Femur (tissue), 1 donor: ENCODE results near the gene CITED2.

ENCODE experiments used
- DNase-seq: peaks from one replicate; pipeline ENCODE4 v3.0.0-alpha.2; 2017

The CITED2 gene

DNA sequence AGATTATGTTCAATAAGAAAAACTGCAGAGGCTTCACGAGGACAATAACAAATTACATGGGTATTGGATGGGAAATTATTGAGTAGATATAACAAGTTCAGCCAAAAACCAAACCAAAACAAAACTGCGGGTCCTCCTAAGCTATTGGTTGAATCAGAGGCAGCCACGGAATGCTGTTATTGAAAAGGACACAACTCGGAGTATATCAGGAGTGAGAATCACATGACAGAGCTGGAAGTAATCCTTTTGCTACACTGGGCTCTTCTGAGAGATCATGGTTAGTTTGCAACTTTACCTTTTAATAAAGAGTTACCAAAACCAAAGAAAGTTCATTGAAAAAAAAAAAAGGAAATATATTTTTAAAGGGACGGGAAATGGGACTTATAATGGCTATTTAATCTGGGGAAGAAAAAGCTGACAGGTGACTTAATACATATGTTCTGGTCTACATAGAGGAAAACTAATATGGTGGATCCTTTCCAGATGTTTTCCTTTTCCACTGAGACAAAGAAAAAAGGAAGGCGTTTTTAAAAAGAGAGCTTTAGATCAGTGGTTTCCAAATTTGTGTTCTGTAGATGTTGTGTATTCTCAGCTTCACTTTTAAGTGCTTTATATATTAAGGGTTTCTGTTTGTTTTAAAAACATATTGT lies 6.9 kb upstream of the CITED2 start:
- no peak for DNase-seq

DNA sequence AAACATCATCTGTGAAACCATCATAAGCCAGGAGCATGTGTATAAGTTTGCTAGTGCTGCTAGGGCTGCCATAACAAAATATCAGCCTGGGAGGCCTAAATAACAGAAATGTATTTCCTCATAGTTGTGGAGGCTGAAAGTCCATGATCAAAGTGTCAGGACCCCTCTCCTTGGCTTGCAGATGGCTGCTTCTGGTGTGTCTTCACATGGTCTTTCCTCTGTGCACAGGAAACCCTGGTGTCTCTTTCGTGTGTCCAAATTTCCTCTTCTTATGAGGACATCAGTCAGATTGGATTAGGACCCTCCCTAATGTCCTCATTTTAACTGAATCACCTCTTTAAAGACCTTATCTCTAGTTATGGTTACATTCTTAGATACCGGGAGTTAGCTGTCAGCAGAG lies 6.2 kb upstream of the CITED2 start:
- DNase-seq: no peak

DNA sequence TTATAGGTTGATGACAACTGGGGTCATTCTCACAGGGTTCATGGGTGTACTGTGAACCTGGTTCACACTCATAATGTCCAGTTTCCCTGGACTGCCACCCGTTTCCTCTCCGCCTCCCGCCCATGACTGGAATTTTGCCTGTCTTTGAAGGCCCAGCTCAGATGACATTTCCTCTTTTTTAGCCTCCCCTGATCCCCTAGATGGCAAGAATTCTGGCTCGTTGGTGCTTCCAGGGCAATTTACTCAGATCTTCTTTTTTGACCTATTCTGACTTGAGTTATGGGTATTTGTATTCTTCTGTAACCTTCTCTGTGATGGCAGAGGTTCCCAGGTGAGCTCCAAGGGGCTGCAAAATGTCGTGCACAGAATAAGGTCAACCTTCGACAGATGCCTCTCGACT lies 5.7 kb upstream of the CITED2 start:
- no peak for DNase-seq

DNA sequence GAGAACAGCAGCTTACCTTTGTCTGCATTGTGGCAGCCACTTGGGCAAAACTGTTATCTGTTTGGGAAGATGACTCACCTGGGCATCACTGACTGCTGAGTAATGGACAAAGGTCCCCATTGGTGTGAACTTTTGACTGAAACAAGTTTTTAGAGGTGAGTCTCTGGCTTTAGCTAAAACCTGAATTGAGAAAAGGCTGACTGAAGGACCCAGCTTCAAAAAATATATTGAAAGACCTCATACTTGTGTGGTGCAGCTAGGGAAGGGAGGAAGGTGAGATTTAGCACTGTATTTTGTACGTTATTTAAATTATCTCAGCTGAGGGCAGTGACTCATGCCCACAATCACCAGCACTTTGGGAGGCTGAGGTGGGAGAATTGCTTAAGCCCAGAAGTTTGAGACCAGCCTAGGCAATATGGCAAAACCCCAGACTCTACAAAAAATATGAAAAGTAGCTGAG lies 4.5 kb upstream of the CITED2 start:
- DNase-seq: no peak

DNA sequence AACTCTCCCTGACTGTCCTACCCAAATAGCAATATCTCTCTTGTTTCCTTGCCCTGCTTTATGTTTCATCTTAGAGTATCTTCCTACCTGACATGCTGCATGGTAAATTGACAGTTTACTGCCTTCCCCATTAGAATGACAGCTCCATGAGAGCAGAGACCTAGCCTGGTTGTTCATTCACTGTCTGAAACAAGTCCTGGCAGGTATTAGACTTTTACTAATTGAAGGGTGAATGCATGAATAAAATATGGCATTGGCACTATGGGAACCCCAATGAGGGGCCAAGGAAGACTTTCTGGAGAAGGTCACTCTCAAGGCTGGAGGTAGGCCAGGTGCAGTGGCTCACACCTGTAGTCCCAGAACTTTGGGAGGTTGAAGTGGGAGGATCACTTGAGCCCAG lies 3.8 kb upstream of the CITED2 start:
- DNase-seq: no peak

DNA sequence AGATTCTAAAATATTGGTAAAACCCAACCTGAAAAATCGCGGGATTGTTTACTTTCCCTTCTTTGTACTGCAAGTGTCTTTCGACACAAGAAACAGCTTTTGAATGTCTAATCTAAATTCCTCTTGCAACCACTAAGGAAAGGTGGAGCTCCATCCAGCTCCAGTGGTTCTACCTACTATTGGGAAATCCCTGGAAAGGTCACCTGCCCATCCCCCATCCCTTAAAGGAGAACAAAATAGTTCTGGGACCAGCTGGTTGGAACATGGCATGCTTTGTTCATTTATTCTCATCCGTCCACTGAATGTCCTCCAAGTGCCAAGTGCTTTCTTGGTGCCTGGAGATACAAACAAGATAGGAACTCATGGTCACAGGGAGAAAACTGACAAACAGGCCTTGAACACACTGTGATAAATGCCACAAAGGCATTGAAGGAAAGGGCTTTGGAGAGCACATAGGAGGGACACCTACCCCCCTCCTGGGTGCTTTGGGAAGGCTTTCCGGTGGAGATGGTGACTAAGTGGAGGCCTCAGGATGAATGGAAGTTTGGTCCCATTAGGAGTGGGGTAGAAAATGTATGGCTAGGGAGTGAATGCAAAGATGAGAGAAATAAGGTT lies 2.3 kb upstream of the CITED2 start:
- no peak for DNase-seq

DNA sequence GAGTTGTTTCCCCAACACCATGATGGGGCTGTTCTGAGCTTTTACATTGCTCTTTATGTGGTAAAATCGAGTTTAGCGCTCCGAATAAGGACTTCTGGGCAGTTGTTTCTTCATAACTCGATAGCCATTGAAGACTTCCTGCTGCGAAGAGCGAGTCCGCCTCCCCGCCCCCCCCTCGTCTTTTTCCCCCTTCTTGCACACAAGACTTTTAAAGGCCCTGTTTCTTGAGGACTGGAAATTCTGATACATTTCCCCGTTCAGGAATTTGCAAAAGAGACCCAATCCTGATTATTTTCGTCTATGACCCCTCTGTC lies 1.5 kb upstream of the CITED2 start:
- DNase-seq: peak; percentile 77

DNA sequence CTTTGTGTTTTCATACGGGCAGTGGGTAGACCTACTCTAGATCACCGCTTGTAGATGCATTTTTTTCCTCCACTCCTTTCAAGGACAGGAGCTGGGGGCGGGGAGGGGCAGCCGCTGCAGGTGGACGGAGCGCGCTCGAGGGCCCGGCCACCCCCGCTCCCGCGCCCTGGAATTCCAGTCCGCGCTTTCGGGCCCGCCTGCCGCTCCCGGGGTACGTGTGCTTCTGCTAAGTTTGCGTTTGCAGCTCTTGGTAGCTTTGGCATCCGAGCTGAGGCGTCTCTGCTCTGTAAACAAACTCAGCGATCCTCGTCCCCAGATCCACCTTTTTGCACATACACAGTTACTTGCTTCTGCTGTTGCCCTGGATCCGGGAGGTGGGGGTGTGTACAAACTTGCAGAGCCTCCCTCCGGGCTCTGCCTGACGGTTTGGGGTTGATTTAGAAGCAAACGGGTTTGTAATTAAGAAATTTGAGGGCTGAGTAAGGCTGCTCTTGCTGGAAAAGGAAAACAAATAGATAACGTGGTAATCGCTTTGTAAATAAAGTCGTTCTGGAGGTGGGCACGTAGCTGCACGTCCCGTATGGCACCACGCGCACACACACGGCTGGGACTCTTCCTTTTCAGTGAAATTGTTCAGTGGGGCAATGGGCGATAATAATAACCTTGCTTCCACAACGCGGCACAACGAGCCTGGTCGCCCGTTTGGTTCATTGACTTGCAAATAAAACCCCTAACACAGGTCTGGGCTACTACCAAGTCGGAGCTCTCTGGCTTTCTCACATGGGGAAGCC lies 973 bp upstream of the CITED2 start:
- peak; percentile 94 for DNase-seq

DNA sequence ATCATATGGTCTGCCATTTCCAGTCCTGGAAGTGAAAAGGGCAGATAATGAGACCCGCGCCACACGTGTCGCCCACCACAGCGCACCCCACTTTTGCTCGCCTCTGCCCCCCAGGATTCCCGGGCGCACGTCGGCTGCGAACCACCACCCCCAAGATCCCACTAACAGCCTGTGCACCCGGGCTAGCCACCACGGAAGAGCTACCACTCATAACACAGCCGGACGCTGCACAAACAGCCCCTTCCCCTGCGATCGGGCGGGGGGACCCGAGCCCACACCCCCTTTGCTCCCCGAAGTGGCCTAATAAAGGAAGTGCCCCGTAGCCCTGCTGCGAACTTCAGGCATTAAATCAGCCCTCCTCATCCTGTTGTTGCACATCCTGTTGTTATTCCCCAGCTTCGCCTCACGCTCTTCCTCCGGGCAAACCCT lies 506 bp downstream of the CITED2 start:
- no peak for DNase-seq

DNA sequence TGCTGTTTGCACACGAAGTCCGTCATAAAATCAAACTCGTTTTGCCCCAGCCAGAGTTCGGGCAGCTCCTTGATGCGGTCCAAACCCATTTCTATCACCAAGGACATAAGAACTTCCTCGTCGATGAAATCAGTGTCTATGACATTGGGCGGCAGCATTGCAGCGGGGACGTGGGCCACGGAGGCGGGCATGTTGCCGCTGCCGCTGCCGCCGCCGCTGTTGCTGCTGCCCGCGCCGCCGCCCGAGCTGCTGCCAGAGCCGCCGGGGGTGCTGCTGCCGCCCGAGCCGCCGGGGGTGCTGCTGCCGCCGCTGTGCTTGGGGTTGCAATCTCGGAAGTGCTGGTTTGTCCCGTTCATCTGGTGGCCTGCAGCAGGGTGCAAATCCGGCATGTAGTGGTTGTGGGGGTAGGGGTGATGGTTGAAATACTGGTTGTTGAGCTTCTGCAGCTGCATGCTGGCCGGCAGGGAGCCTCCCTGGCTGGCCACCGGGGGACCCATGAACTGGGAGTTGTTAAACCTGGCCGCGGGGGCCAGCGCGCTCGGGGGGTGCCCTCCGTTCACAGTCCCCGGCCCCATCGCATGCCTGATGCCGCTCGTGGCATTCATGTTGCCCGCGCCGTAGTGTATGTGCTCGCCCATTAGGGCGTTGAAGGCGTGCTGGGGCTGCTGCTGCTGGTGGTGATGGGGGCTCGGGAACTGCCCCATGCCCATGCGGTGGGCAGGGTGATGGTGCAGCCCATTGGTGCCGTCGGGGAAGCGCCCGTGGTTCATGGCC lies 1.1 kb downstream of the CITED2 start:
- peak; percentile 82 for DNase-seq

DNA sequence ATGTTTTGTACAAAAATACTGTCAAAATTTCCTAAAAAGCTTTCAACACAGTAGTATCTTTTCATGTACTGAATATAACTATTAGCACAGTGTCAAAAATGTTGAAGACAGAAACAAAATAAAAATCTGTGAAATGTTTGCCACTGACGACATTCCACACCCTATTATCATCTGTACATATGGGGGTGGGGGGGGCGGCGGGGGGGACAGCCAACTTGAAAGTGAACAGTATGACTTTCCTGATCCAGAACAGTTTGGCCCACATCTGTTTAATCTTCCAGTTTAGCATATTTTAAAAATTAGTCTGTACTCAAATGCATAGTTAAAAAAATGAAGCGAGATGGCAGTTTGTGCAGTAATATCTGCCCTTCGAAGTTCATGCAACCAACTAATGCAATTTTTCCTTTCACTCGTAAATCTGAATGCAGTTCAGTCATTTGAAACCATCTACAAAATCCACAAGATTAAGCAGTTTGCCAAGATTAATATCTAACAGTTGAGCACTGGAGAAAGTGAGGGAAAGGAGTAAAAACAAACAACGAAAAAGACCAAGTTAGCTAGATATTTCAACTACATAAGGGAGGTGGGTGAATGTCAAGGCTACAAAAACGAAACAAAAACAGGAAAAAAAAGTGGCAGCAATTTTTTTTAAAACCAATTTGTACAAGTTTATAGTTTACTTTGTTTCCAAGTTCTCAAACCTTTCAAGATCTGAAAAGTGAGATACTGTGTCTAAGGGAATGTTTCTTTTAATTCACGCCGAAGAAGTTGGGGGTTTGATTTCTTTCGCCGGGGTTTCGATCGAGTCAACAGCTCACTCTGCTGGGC lies 1.9 kb downstream of the CITED2 start:
- DNase-seq: no peak

DNA sequence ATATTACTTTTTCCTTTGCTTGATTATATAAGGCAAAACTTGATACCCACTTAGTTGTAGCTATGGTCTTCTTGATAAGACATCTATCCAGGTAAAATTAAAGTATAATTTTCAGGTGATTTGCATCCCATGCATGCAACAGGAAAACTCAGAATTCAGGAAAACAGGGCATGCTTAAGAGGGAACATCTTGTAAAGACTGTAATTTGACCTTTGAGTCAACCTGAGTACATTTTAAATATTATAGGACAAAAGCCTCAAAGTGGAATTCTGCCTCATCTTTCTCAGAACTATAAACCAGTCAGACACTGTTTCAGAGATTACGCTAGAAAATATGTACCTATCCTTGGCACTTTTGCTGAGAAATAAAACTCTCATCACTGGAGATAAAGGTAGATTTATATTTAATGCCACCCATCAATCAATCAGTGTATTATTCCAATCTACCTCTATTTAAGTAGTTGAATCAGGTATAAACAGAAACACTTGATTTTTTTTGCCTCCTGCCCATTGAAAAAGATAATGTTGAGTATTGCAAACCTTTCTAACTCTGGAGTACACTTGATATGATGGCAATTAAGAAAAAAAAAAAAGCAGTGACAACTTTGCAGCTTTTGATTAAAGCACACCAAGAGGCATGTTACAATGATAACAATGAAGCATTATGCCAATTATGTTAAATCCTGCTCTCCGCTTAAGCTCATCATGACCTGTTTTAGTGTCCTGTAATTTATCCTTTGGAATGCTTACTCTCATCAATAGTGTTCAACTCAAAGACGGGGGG lies 2.8 kb downstream of the CITED2 start:
- no peak for DNase-seq

DNA sequence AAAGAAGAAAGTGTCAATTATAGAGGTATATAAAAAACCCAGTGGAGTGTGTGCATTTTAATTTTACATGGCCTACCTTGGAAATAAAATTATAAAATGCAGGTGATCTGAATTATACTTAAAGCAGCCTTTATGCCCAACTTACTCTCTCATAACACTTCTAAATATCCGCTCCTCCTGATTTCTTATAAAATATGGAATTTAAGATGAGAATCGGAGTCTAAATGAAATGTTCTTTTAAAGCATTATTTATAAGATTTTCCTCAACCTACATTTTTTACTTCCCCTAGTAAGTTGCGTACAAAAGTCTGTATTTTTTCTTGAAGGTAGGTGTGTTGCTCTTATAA lies 3.5 kb downstream of the CITED2 start:
- DNase-seq: no peak

DNA sequence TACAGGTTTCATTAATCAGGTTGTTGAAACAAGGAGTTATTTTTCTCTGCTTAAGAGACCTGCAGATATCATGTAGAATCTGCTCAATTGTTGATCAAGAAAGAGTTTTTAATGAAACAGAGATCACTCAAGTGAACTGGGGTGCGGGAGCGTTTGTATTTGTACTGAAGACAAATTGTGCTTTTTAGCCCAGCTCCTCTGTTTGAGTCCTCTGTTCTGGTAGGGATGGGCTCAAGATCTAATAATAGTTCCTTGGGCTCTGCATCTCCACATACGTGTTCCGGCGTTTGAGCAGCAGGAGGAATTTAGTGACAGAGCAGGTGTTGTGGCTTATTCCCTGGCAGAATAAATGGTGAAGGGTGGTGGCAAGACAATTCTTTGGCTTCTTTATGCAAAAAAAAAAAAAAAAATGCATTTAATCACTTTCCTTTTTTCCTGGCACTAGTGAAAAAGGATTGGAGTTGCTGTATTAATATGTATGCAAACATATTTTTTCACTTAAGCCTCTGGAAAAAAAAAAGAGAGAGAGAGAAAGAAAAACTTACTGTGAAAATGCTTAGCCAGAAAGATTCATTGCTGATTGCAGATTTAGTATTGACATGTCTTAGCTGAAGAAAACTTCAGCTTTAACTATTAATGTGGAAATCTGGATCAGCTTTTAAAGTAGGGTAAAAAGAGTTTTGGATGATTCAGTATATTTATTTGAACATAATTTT lies 4.0 kb downstream of the CITED2 start:
- DNase-seq: peak; percentile 56

DNA sequence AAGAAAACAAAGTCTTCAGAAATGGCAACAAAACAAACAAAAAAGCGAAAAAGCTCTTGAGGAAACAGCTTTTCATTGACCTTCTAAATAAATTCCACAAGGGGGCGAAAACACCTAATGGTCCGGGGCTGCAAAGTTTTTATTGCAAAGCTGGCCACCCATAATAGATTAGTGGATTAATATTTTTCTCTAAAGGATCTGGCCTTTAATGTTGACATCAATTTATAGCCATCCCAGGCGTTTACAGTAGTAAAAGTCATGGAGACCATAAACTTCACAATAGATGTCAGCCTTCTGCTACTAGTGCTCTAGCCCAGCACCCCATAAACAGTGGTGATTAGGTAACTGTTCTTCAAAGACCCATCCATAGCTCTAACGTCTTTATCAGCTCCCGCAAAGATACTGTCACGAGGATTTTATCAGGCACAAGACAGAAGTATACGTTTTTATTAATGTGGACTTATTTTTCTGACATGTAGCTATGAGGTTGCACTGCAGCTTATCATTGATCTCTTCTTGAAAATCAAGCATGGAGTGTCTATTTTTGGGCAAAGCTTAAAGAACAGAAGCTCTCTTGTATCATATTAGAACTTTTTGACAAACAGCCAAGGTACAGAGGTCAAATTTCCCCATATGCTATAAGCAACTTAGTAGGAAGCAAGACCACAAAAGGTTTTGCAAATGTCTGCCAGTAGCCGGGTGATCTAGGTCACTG lies 4.7 kb downstream of the CITED2 start:
- DNase-seq: no peak

DNA sequence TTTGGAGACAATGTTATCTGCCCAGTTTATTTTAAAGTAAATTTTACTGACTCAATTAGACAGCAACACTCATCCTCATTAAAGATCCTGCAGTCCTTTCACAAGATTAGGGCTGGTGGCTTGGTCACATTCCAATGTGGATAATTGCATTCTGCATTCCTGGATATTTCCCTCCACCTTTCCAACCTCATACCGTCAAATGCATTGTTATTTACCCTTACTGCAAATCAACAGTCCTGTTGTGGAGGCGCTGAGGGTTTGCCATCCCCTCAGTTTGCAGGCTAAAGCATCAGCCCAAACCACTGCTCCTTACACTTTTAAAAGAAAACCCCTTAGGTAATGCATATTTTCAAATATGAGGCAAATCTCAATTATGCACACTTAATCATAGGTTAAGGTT lies 5.4 kb downstream of the CITED2 start:
- no peak for DNase-seq

DNA sequence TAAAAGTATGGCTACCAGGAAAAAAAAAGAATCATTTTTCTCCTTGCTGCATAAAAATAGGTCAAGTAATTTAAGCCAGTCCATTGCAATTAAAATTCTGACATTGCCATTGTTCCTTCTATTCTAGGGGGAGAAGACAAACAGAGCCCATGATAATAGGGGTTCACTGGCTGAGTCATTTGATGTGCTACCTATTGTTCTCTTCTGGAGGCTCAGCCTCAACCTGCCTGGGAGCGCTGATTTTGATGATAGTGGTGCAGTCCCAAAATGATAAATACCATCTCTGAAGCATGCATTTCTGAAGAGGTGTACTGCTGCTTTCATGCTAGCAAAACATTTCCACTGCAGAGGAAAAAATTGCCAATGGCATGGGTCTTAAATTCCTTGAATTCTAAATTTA lies 5.8 kb downstream of the CITED2 start:
- no peak for DNase-seq

DNA sequence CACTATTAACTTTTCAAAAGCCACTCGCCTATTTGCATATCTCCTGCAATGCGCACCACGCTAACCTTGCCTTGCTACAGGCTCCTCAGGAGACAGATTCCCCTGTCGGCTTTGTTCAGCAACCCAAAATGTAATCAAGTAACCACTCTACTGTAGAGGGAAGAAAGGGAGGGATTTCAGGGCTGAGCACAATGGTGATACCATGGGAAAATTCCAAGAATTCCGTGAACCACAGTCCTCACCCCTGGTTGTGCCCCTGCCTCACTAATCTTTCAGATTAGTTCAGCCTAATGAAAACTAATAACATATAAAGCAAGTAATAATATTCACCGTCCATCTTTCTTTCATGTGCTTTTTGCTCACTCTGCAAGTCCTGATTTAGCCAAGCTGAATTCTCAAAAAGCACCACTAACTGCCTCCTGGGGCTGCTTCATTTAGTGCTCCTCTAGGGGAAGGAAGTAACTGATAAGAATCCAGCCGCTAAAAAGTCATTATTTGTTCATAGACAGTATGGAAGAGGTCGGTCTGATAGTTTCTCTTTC lies 6.6 kb downstream of the CITED2 start:
- DNase-seq: no peak

DNA sequence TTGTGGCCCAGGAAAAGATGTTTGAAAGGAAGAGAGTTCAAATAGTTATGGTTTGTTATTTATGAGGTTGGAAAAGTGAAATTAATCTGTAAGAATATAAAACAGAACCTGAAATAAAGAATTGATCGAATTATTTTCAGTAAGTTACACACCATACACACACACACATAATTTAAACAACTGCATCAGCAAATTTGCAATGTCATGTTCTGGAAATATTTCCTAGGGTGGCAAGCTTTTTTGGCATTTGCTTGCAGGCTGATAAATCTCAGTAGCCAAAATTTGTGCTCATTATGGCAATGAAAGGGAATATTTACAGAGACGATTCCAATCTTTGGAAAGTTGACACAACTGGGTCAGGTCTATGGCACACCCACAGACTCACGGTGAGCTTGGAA lies 9.5 kb downstream of the CITED2 start:
- DNase-seq: no peak

DNA sequence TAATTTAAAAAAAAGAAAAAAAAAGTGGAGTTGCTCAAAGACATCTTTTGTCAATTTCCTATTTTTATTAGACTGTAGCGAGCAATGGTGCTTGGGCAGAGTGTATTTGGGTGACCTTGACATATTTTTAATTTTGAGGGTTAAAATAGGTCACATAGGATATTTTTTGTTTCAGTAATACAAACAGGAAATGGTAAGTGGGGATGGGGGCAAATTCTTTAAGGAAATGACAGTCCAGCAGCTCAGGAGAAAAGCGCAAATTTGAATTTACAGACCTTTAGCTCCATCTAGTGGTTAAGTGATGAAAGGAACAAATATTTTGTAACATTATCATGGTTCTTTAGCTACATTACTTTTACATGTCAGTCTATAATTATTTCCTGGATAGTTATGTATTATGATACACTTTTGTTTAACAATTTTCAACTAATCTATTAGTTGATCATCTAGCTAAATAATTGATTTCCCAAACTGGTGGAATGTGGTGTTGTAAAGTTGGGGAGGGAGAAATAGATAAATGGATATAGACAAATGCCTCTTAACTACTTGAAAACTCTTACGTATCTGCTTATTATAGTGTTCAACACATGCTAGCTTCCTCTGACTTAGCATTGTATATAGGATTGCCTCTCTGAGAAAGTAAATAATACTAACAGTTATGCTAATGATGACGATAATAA lies 10.0 kb downstream of the CITED2 start:
- DNase-seq: no peak
